HUDEP-2 (cell line): ENCODE results near the gene OS9.

Experiments used
- DNase-seq, 76 experiments: peaks; one replicate each; lab custom pipeline; 2025; ENCODE audit not compliant: unreplicated experiment in 76 of 76; lab: John Stamatoyannopoulos, UW

OS9 gene

GRCh38 chr12:57735952-57736740, 42.2 kb downstream of the OS9 start:
- no peak for DNase-seq

- DNase-seq: no peak
Observed at GRCh38 chr12:57736741-57737466, 43.0 kb downstream of the OS9 start.

- no peak for DNase-seq
Observed at GRCh38 chr12:57737467-57738460, 43.8 kb downstream of the OS9 start.

GRCh38 chr12:57738661-57739237, 44.8 kb downstream of the OS9 start, which contains the start of gene AGAP2:
AGAP2 (minus strand) TSS chr12:57738742; CDS start chr12:57738246, 496 bp downstream.
- no peak for DNase-seq

- DNase-seq: no peak
Observed at GRCh38 chr12:57739387-57739786, 45.5 kb downstream of the OS9 start.

- no peak for DNase-seq
Observed at GRCh38 chr12:57739914-57740538, 46.1 kb downstream of the OS9 start.

GRCh38 chr12:57740656-57741412, 46.9 kb downstream of the OS9 start:
- DNase-seq: no peak

- DNase-seq: peak in 1 of 76 experiments; percentile 7
Observed at GRCh38 chr12:57741413-57741789, 47.5 kb downstream of the OS9 start.

- peak in 46 of 76 experiments; percentile 5 to 68 (median 36) for DNase-seq
Observed at GRCh38 chr12:57741844-57742738, 48.2 kb downstream of the OS9 start.

- DNase-seq: no peak
Observed at GRCh38 chr12:57743769-57744168, 49.8 kb downstream of the OS9 start.

GRCh38 chr12:57744194-57744776, 50.4 kb downstream of the OS9 start:
- DNase-seq: peak in 49 of 76 experiments; percentile 26 to 79 (median 63)

- DNase-seq: peak in 75 of 76 experiments; percentile 60 to 96 (median 90)
Observed at GRCh38 chr12:57744777-57745484, 51.0 kb downstream of the OS9 start, which contains the start of gene TSPAN31. TSPAN31 (plus strand) TSS chr12:57745039; CDS start chr12:57745155, 116 bp downstream.

GRCh38 chr12:57745485-57745881, 51.6 kb downstream of the OS9 start:
- DNase-seq: peak in 7 of 76 experiments; percentile 10 to 39 (median 27)

GRCh38 chr12:57746025-57746424, 52.1 kb downstream of the OS9 start:
- DNase-seq: peak in 2 of 76 experiments; percentile 17 to 28

GRCh38 chr12:57749061-57749460, 55.1 kb downstream of the OS9 start:
- DNase-seq: peak in 1 of 76 experiments; percentile 2

GRCh38 chr12:57750561-57751431, 56.9 kb downstream of the OS9 start:
- DNase-seq: no peak
